Prostate gland (tissue), 2 donors: ENCODE results near the gene PTPN1.

Source experiments
- POLR2A ChIP-seq: fragments of 450-650 bp; IDR thresholded peaks from one replicate; pipeline ENCODE4 v1.6.1; 2016; ENCODE audit warnings: antibody characterized with exemption, mild to moderate bottlenecking
- POLR2AphosphoS5 ChIP-seq: sonication (generic); formaldehyde crosslinking; IDR thresholded peaks from one replicate; pipeline ENCODE4 v1.6.1; 2017; ENCODE audit warnings: antibody characterized with exemption
- TF ChIP-seq, protein P1 (sequence below), 4 experiments: fragments of 200-600 bp in 2 of 4; fragments of 450-650 bp in 2 of 4; sonication (generic) in 2 of 4; IDR thresholded peaks; 1 replicate in 3 of 4; 2 replicates in 1 of 4; pipeline ENCODE4 v1.5.1; 2016 to 2019; ENCODE audit warnings: antibody characterized with exemption in 4 of 4, mild to moderate bottlenecking in 2 of 4, moderate library complexity in 2 of 4

DNA sequence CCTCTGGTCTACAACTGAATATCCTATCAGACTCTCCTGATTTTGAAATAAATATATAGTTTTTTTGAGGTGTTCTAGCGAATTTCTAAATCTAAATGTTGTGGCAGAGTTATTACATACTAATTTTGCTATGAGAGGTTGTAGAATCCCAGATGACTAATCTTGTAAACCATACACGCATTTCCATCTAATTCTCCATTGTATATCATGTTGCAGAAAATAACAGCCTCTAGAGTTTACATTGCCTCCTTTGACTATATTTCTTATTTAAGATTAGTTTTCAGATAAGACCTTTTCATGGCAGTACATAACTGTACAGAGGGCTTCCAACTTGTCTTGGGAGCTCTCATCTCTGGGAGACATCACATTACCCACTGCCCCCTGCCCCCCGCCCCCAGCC is 22.9 kb downstream of the PTPN1 start:
- TF ChIP-seq, protein P1, sequence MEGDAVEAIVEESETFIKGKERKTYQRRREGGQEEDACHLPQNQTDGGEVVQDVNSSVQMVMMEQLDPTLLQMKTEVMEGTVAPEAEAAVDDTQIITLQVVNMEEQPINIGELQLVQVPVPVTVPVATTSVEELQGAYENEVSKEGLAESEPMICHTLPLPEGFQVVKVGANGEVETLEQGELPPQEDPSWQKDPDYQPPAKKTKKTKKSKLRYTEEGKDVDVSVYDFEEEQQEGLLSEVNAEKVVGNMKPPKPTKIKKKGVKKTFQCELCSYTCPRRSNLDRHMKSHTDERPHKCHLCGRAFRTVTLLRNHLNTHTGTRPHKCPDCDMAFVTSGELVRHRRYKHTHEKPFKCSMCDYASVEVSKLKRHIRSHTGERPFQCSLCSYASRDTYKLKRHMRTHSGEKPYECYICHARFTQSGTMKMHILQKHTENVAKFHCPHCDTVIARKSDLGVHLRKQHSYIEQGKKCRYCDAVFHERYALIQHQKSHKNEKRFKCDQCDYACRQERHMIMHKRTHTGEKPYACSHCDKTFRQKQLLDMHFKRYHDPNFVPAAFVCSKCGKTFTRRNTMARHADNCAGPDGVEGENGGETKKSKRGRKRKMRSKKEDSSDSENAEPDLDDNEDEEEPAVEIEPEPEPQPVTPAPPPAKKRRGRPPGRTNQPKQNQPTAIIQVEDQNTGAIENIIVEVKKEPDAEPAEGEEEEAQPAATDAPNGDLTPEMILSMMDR (IDR thresholded peaks at IDR 0.05), result no peak
- no peak for TF ChIP-seq POLR2A
- no peak for TF ChIP-seq POLR2AphosphoS5
